ENCODE measurements around the gene NCKAP5. TPM values are rescaled to one million over a fixed set of nuclear protein-coding genes. Genes with fewer than 3 reads are reported as not detected.

NCKAP5 gene
- total RNA-seq, 1 experiment from 2014 or later = 3.2 TPM

DNA sequence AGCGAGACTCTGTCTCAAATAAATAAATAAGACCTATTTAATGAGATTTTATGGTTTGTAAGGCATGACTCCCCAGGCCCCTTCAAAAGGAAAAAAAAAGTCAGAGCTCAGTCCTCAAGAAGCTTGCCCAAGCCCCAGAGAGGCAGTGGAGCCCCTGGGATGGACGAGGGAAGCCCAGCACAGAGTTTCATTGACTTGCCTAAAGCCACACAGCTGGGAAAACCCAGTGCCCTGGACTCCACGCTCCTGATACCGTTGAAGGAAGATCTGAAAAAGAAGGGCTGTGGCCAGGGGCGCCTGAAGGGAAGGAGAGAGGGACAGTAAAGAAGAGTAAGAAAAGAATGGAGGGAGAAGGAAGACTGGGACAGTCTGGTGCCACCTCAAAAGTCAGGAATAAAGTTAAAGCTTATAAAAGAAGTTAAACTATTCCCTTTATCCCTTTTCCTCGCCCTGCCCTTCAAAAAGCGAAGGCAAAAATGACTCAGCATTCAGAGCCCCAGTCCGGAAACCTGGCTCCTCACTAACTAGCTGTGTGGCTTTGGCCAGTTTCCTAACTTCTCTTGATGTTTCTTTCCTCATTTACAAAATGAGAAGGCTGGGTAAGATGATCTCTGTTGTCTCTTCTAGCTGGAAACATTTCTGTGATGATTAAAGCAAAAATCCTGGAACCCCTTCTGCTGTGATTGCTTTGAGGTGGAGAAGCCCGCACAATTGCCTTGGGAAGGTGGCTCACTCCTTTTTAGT lies 945.0 kb downstream of the NCKAP5 start:
- CTCF ChIA-PET = no interaction called here
- H2AFZ ChIP-seq (ENCODE audit: low read length) = 0 out of 2 replicates have a peak overlapping the region, but pooled peaks have one; percentile 50
- H3K9ac ChIP-seq (ENCODE audit: low read length) = peak overlapping the region; percentile 62
- no peaks in the 10 kb centered on the region for H3K36me3 ChIP-seq (ENCODE audit: low read depth, low read length)
- POLR2A ChIA-PET (ENCODE audit: unreplicated experiment) = no interaction called here
- peaks cover 3% of the 10 kb centered on the region for H3F3A ChIP-seq (ENCODE audit: low read length, unreplicated experiment)
- no peaks in the 10 kb centered on the region for H3K27me3 ChIP-seq (ENCODE audit: low read length)
- peak overlapping the region; percentile 80 for H3K4me2 ChIP-seq (ENCODE audit: low read length)
- peak overlapping the region; percentile 27; the same call in 1 of the 2 replicates for H3K4me3 ChIP-seq (ENCODE audit: low read length)
- no peaks in the 10 kb centered on the region for H3K9me2 ChIP-seq (replicated peaks; ENCODE audit: low read length)
- H3K79me2 ChIP-seq (ENCODE audit: low read length) = peaks cover 20% of the 10 kb centered on the region
- DNase-seq = peak; percentile 75
- peak; percentile 75 for ATAC-seq
- peaks cover 42% of the 10 kb centered on the region for H3K4me1 ChIP-seq (ENCODE audit: insufficient read depth, low read length)
- H3K27ac ChIP-seq (ENCODE audit: low read length) = peak overlapping the region; percentile 91
- BruUV-seq (replicated peaks) = no TSS peak
- TF ChIP-seq EZH2 (IDR thresholded peaks at IDR 0.05; ENCODE audit: low read length, unreplicated experiment) (no peak), CTCF (conservative IDR thresholded peaks at IDR 0.05; ENCODE audit: low read depth, low read length) (no peak), EZH2phosphoT487 (IDR thresholded peaks at IDR 0.05; ENCODE audit: borderline replicate concordance, low read length) (no peak)
- intact Hi-C loops (cut with micrococcal nuclease) = no loop called here
- no peaks in the 10 kb centered on the region for H3K9me3 ChIP-seq (ENCODE audit: low read length)
- H4K20me1 ChIP-seq (ENCODE audit: low read length) = no peaks in the 10 kb centered on the region; the same call in 1 of the 2 replicates

Data from PC-3 (cell line).